Endometrial microvascular endothelial cells (primary cell): Measurements from ENCODE around the gene P4HA3. TPM values are rescaled to one million over a fixed set of nuclear protein-coding genes. Genes with fewer than 3 reads are reported as not detected.

ENCODE experiments used
- in situ Hi-C: cut with HindIII; loops from 2 replicates; pipeline ENCODE4 v1.10.0; 2017; ENCODE audit warnings: low sequenced_read_pairs, low pct_unique_long_range_greater_than_20kb; ENCODE audit errors: inconsistent ontology term
- total RNA-seq: library from RNA; depleted of rRNA; stranded (reverse); fragments of >200 nt; gene quantifications from one replicate; pipeline ENCODE4 v1.2.3, GENCODE V29; 2015; ENCODE audit errors: inconsistent ontology term

P4HA3 gene
- total RNA-seq, 1 donor from 2014 or later: 5.6 TPM

GRCh38 chr11:74225565-74225964 is 85.9 kb downstream of the P4HA3 start:
- in situ Hi-C loops: no loop called here

- in situ Hi-C loops: no loop called here
Observed at GRCh38 chr11:74221816-74222215, 89.6 kb downstream of the P4HA3 start.

- in situ Hi-C loops: no loop called here
Observed at GRCh38 chr11:74220376-74220775, 91.1 kb downstream of the P4HA3 start.

Other genes starting within 250 kb of the P4HA3 start
- gene C2CD3, start 140.6 kb downstream of the P4HA3 start, total RNA-seq: 8.1 TPM
- gene PPME1, start 140.4 kb downstream of the P4HA3 start, total RNA-seq: 47.0 TPM
- gene PGM2L1, start 86.8 kb upstream of the P4HA3 start, total RNA-seq: 6.0 TPM
- gene KCNE3, start 155.9 kb upstream of the P4HA3 start, total RNA-seq: not detected
- 2.2 TPM for gene LIPT2, start 182.1 kb upstream of the P4HA3 start, total RNA-seq